ENCODE results near the gene HOMER1.

Gene HOMER1

GRCh38 chr5:79555418-79555817 is 41.5 kb upstream of the HOMER1 start:
- no peak overlapping the region for H3K4me3 ChIP-seq (ENCODE audit: low read depth, low read length)
- DNase-seq (ENCODE audit: low read depth, low spot score), result no peak
- ChIA-PET CTCF (interaction anchor here (1.2 to 1.3 kb wide), 3 partner anchors 14 to 405 kb away, joined by 3 to 4 read pairs (median 4); no protein-coding TSS in a partner anchor), POLR2A (no interaction called here)
- no peak for TF ChIP-seq CTCF (IDR thresholded peaks at IDR 0.05; ENCODE audit: insufficient read depth, low read length, missing control alignments)

GRCh38 chr5:79552984-79553383 is 39.0 kb upstream of the HOMER1 start:
- no peak for TF ChIP-seq CTCF (IDR thresholded peaks at IDR 0.05; ENCODE audit: insufficient read depth, low read length, missing control alignments)
- ChIA-PET POLR2A (no interaction called here), CTCF (interaction anchor here (1.0 to 1.9 kb wide), 3 partner anchors 9 to 17 kb away, joined by 3 to 11 read pairs (median 3); no protein-coding TSS in a partner anchor)
- no peak overlapping the region for H3K4me3 ChIP-seq (ENCODE audit: low read depth, low read length)
- no peak for DNase-seq (ENCODE audit: low read depth, low spot score)

- ChIA-PET POLR2A (no interaction called here), CTCF (interaction anchor here (0.7 to 1.3 kb wide), 4 partner anchors 12 to 535 kb away, joined by 3 to 4 read pairs (median 3); no protein-coding TSS in a partner anchor)
- TF ChIP-seq CTCF (IDR thresholded peaks at IDR 0.05; ENCODE audit: insufficient read depth, low read length, missing control alignments), result no peak
- DNase-seq (ENCODE audit: low read depth, low spot score), result no peak
- no peak overlapping the region for H3K4me3 ChIP-seq (ENCODE audit: low read depth, low read length)
Observed at GRCh38 chr5:79547982-79548381, 34.0 kb upstream of the HOMER1 start.

GRCh38 chr5:79547429-79547822 is 33.5 kb upstream of the HOMER1 start:
- POLR2A ChIA-PET, result no interaction called here
- no peak for TF ChIP-seq CTCF (IDR thresholded peaks at IDR 0.05; ENCODE audit: insufficient read depth, low read length, missing control alignments)
- no peak overlapping the region for H3K4me3 ChIP-seq (ENCODE audit: low read depth, low read length)
- CTCF ChIA-PET, result no interaction called here
- no peak for DNase-seq (ENCODE audit: low read depth, low spot score)

GRCh38 chr5:79546782-79547428 is 33.0 kb upstream of the HOMER1 start:
- CTCF ChIA-PET, result no interaction called here
- no peak for TF ChIP-seq CTCF (IDR thresholded peaks at IDR 0.05; ENCODE audit: insufficient read depth, low read length, missing control alignments)
- H3K4me3 ChIP-seq (ENCODE audit: low read depth, low read length), result no peak overlapping the region
- POLR2A ChIA-PET, result no interaction called here
- no peak for DNase-seq (ENCODE audit: low read depth, low spot score)

- TF ChIP-seq CTCF (IDR thresholded peaks at IDR 0.05; ENCODE audit: insufficient read depth, low read length, missing control alignments), result no peak
- H3K4me3 ChIP-seq (ENCODE audit: low read depth, low read length), result no peak overlapping the region
- ChIA-PET POLR2A (no interaction called here), CTCF (no interaction called here)
- DNase-seq (ENCODE audit: low read depth, low spot score), result no peak
Observed at GRCh38 chr5:79544131-79544530, 30.2 kb upstream of the HOMER1 start.
